GM06990 (cell line): ENCODE results near the gene ARHGAP15.

Source experiments
- DNase-seq: peaks from one replicate; pipeline ENCODE4 v3.0.0-alpha.2; 2011; ENCODE audit not compliant: insufficient read length; ENCODE audit errors: extremely low read depth
- H3K27me3 ChIP-seq: replicated peaks from 2 replicates; pipeline ENCODE4 v1.6.0; 2011; ENCODE audit warnings: low read length; ENCODE audit not compliant: control insufficient read depth, insufficient read depth
- H3K36me3 ChIP-seq: 2 replicates; pipeline ENCODE4 v1.5.1; 2011; ENCODE audit warnings: low read length; ENCODE audit not compliant: control insufficient read depth, insufficient read depth
- H3K4me3 ChIP-seq: replicated peaks from 2 replicates; pipeline ENCODE4 v1.5.1; 2011; ENCODE audit warnings: low read depth, mild to moderate bottlenecking, control low read depth, low read length
- CTCF ChIP-seq: IDR thresholded peaks from 2 replicates; pipeline ENCODE4 v1.5.1; 2011; ENCODE audit warnings: low read length, control low read depth, mild to moderate bottlenecking, inconsistent platforms; ENCODE audit not compliant: insufficient read depth, poor library complexity, severe bottlenecking

ARHGAP15 gene

GRCh38 chr2:143146366-143146765, 17.1 kb downstream of the ARHGAP15 start:
- no peaks in the 10 kb centered on the region for H3K27me3 ChIP-seq
- H3K36me3 ChIP-seq = no peaks in the 10 kb centered on the region; the same call in 1 of the 2 replicates
- TF ChIP-seq CTCF = no peak
- H3K4me3 ChIP-seq = no peak overlapping the region
- no peak for DNase-seq

- Histone ChIP-seq H3K4me3 (no peak overlapping the region), H3K36me3 (no peaks in the 10 kb centered on the region; the same call in 1 of the 2 replicates), H3K27me3 (no peaks in the 10 kb centered on the region)
- DNase-seq = no peak
- TF ChIP-seq CTCF = no peak
These were observed 17.8 kb downstream of the ARHGAP15 start for GRCh38 chr2:143146815-143147530.

GRCh38 chr2:143148011-143148410, 18.8 kb downstream of the ARHGAP15 start:
- Histone ChIP-seq H3K27me3 (no peaks in the 10 kb centered on the region), H3K36me3 (no peaks in the 10 kb centered on the region; the same call in 1 of the 2 replicates), H3K4me3 (no peak overlapping the region)
- no peak for DNase-seq
- no peak for TF ChIP-seq CTCF

- no peak for DNase-seq
- H3K27me3 ChIP-seq = no peaks in the 10 kb centered on the region
- H3K36me3 ChIP-seq = no peaks in the 10 kb centered on the region; the same call in 1 of the 2 replicates
- H3K4me3 ChIP-seq = no peak overlapping the region
- TF ChIP-seq CTCF = no peak
These were observed 19.5 kb downstream of the ARHGAP15 start for GRCh38 chr2:143148757-143149156.

GRCh38 chr2:143150287-143150686, 21.1 kb downstream of the ARHGAP15 start:
- no peaks in the 10 kb centered on the region for H3K27me3 ChIP-seq
- no peaks in the 10 kb centered on the region for H3K36me3 ChIP-seq
- H3K4me3 ChIP-seq = no peak overlapping the region
- DNase-seq = peak; percentile 41
- no peak for TF ChIP-seq CTCF

GRCh38 chr2:143151111-143151752, 22.0 kb downstream of the ARHGAP15 start:
- Histone ChIP-seq H3K36me3 (no peaks in the 10 kb centered on the region; the same call in 1 of the 2 replicates), H3K27me3 (no peaks in the 10 kb centered on the region), H3K4me3 (no peak overlapping the region)
- TF ChIP-seq CTCF = no peak
- no peak for DNase-seq
